ENCODE results near the gene LMX1B.

The LMX1B gene

DNA sequence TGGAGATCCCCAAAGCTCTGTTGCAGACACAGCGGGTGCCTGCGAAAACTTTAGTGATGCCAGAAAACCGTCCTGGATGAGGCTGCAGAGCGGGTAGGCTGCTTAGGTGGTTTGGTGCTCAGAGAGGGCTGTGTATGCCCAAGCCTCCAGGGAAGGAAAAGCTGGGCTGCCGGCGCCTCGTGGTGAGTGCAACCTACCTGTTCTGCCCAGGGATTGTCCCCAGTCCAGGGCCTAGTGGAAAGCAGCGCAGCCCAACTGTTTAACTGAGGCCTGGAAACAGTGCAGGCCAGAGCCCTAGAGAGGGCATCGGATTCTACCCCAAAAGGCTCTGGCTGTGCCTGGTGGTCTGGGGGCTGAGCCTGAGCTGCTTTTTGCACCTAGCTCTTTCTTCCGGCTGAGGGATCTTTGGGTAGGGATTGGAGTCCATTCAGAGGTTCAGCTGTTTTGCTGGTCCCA, 2.8 kb downstream of the LMX1B start:
- TF ChIP-seq, protein P1, sequence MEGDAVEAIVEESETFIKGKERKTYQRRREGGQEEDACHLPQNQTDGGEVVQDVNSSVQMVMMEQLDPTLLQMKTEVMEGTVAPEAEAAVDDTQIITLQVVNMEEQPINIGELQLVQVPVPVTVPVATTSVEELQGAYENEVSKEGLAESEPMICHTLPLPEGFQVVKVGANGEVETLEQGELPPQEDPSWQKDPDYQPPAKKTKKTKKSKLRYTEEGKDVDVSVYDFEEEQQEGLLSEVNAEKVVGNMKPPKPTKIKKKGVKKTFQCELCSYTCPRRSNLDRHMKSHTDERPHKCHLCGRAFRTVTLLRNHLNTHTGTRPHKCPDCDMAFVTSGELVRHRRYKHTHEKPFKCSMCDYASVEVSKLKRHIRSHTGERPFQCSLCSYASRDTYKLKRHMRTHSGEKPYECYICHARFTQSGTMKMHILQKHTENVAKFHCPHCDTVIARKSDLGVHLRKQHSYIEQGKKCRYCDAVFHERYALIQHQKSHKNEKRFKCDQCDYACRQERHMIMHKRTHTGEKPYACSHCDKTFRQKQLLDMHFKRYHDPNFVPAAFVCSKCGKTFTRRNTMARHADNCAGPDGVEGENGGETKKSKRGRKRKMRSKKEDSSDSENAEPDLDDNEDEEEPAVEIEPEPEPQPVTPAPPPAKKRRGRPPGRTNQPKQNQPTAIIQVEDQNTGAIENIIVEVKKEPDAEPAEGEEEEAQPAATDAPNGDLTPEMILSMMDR (IDR thresholded peaks at IDR 0.05; ENCODE audit: insufficient read depth, low read length) = no peak
- TF ChIP-seq GABPA (IDR thresholded peaks at IDR 0.05; ENCODE audit: low read depth) = no peak
- TF ChIP-seq, protein P2, sequence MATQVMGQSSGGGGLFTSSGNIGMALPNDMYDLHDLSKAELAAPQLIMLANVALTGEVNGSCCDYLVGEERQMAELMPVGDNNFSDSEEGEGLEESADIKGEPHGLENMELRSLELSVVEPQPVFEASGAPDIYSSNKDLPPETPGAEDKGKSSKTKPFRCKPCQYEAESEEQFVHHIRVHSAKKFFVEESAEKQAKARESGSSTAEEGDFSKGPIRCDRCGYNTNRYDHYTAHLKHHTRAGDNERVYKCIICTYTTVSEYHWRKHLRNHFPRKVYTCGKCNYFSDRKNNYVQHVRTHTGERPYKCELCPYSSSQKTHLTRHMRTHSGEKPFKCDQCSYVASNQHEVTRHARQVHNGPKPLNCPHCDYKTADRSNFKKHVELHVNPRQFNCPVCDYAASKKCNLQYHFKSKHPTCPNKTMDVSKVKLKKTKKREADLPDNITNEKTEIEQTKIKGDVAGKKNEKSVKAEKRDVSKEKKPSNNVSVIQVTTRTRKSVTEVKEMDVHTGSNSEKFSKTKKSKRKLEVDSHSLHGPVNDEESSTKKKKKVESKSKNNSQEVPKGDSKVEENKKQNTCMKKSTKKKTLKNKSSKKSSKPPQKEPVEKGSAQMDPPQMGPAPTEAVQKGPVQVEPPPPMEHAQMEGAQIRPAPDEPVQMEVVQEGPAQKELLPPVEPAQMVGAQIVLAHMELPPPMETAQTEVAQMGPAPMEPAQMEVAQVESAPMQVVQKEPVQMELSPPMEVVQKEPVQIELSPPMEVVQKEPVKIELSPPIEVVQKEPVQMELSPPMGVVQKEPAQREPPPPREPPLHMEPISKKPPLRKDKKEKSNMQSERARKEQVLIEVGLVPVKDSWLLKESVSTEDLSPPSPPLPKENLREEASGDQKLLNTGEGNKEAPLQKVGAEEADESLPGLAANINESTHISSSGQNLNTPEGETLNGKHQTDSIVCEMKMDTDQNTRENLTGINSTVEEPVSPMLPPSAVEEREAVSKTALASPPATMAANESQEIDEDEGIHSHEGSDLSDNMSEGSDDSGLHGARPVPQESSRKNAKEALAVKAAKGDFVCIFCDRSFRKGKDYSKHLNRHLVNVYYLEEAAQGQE (IDR thresholded peaks at IDR 0.05; ENCODE audit: insufficient replicate concordance, low read depth) = no peak
- TF ChIP-seq SPI1 (IDR thresholded peaks at IDR 0.05; ENCODE audit: borderline replicate concordance, low read depth) = no peak
- no peak for TF ChIP-seq POLR2AphosphoS5 (IDR thresholded peaks at IDR 0.05; ENCODE audit: low read depth)
- no peak for DNase-seq (ENCODE audit: low read depth in 1 of 2, low spot score in 1 of 2)
- no peak overlapping the region for H3K27ac ChIP-seq (replicated peaks)
- H3K4me3 ChIP-seq (replicated peaks; ENCODE audit: insufficient read depth, low read length) = no peak overlapping the region
- peaks cover 79% of the 10 kb centered on the region for H3K27me3 ChIP-seq (ENCODE audit: insufficient read depth, poor library complexity, severe bottlenecking)

GRCh38 chr9:126617003-126617822, 3.5 kb downstream of the LMX1B start:
- TF ChIP-seq, protein P1 (IDR thresholded peaks at IDR 0.05; ENCODE audit: insufficient read depth, low read length) = no peak
- no peak for TF ChIP-seq SPI1 (IDR thresholded peaks at IDR 0.05; ENCODE audit: borderline replicate concordance, low read depth)
- TF ChIP-seq, protein P2 (IDR thresholded peaks at IDR 0.05; ENCODE audit: insufficient replicate concordance, low read depth) = no peak
- no peak for TF ChIP-seq GABPA (IDR thresholded peaks at IDR 0.05; ENCODE audit: low read depth)
- TF ChIP-seq POLR2AphosphoS5 (IDR thresholded peaks at IDR 0.05; ENCODE audit: low read depth) = no peak
- no peak overlapping the region for H3K27ac ChIP-seq (replicated peaks)
- DNase-seq (ENCODE audit: low read depth in 1 of 2, low spot score in 1 of 2) = no peak
- H3K27me3 ChIP-seq (ENCODE audit: insufficient read depth, poor library complexity, severe bottlenecking) = peaks cover 80% of the 10 kb centered on the region
- no peak overlapping the region for H3K4me3 ChIP-seq (replicated peaks; ENCODE audit: insufficient read depth, low read length)

DNA sequence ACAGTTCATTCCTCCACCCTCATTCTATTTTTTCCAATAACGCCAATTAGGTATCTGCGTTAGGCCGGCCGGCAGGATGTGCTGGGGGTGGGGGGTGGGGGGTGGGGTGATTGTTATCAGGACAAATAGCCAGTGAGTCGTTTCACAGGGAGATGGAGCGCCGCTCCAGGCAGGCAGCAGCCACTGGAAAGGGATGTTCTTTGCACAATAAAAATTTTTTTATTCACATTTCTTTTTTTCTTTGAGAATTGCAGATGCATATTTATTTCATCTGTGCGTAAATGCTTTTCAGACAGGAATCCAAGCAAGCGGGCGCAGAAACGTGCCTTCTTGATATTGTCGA, 4.1 kb downstream of the LMX1B start:
- TF ChIP-seq, protein P1 (IDR thresholded peaks at IDR 0.05; ENCODE audit: insufficient read depth, low read length) = no peak
- TF ChIP-seq POLR2AphosphoS5 (IDR thresholded peaks at IDR 0.05; ENCODE audit: low read depth) (no peak), GABPA (IDR thresholded peaks at IDR 0.05; ENCODE audit: low read depth) (no peak), SPI1 (IDR thresholded peaks at IDR 0.05; ENCODE audit: borderline replicate concordance, low read depth) (no peak)
- TF ChIP-seq, protein P2 (IDR thresholded peaks at IDR 0.05; ENCODE audit: insufficient replicate concordance, low read depth) = no peak
- no peak for DNase-seq (ENCODE audit: low read depth in 1 of 2, low spot score in 1 of 2)
- no peak overlapping the region for H3K27ac ChIP-seq (replicated peaks)
- no peak overlapping the region for H3K4me3 ChIP-seq (replicated peaks; ENCODE audit: insufficient read depth, low read length)
- H3K27me3 ChIP-seq (ENCODE audit: insufficient read depth, poor library complexity, severe bottlenecking) = peaks cover 83% of the 10 kb centered on the region
